ENCODE measurements around the gene SYNE2.

Gene SYNE2

GRCh38 chr14:64200170-64200569 is 347.4 kb downstream of the SYNE2 start:
- in situ Hi-C loops (cut with HindIII; ENCODE audit: low pct_ligation_motif_present, low sequenced_read_pairs): no loop called here
- Histone ChIP-seq H3K4me3 (ENCODE audit: low read depth, low read length) (no peak overlapping the region), H3K27ac (no peak overlapping the region), H3K27me3 (replicated peaks) (no peaks in the 10 kb centered on the region), H3K36me3 (replicated peaks) (no peaks in the 10 kb centered on the region)
- no peak for DNase-seq
- TF ChIP-seq, protein P1, sequence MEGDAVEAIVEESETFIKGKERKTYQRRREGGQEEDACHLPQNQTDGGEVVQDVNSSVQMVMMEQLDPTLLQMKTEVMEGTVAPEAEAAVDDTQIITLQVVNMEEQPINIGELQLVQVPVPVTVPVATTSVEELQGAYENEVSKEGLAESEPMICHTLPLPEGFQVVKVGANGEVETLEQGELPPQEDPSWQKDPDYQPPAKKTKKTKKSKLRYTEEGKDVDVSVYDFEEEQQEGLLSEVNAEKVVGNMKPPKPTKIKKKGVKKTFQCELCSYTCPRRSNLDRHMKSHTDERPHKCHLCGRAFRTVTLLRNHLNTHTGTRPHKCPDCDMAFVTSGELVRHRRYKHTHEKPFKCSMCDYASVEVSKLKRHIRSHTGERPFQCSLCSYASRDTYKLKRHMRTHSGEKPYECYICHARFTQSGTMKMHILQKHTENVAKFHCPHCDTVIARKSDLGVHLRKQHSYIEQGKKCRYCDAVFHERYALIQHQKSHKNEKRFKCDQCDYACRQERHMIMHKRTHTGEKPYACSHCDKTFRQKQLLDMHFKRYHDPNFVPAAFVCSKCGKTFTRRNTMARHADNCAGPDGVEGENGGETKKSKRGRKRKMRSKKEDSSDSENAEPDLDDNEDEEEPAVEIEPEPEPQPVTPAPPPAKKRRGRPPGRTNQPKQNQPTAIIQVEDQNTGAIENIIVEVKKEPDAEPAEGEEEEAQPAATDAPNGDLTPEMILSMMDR (IDR thresholded peaks at IDR 0.05; ENCODE audit: low read depth, low read length, missing control alignments): no peak

DNA sequence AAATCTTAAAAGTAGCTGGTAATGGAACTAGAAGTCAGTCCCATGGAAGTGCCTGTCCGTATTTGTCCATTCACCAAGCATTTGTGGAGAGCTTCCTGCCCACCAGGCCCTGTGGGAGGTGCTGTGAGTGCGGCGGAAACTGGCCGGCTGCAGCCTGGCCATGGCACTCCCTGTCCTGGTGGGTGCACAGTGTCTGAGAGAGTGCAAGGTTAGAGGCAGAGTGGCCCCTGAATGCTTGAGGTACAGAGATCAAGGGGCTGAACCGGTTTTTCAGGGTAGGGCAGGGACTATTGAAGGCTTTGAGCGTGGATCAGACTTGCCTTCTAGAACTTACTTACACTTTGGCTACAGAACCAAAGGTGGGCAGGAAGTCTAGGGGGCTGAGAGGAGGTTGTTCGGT is 348.5 kb downstream of the SYNE2 start:
- in situ Hi-C loops (cut with HindIII; ENCODE audit: low pct_ligation_motif_present, low sequenced_read_pairs): no loop called here
- H3K36me3 ChIP-seq (replicated peaks): no peaks in the 10 kb centered on the region

GRCh38 chr14:64201921-64202545 is 349.2 kb downstream of the SYNE2 start:
- DNase-seq: no peak
- Histone ChIP-seq H3K27ac (no peak overlapping the region), H3K4me3 (ENCODE audit: low read depth, low read length) (no peak overlapping the region), H3K27me3 (replicated peaks) (no peaks in the 10 kb centered on the region), H3K36me3 (replicated peaks) (no peaks in the 10 kb centered on the region)
- TF ChIP-seq, protein P1 (IDR thresholded peaks at IDR 0.05; ENCODE audit: low read depth, low read length, missing control alignments): no peak
- in situ Hi-C loops (cut with HindIII; ENCODE audit: low pct_ligation_motif_present, low sequenced_read_pairs): no loop called here

More for the DNA sequence above, 348.5 kb downstream of the SYNE2 start:
- no peak for DNase-seq
- TF ChIP-seq, protein P1 (IDR thresholded peaks at IDR 0.05; ENCODE audit: low read depth, low read length, missing control alignments): no peak
- no peaks in the 10 kb centered on the region for H3K27me3 ChIP-seq (replicated peaks)
- H3K27ac ChIP-seq: no peak overlapping the region
- H3K4me3 ChIP-seq (ENCODE audit: low read depth, low read length): no peak overlapping the region

GRCh38 chr14:64202716-64203115 is 349.9 kb downstream of the SYNE2 start:
- H3K27me3 ChIP-seq (replicated peaks): no peaks in the 10 kb centered on the region
- no peak for DNase-seq
- TF ChIP-seq, protein P1 (IDR thresholded peaks at IDR 0.05; ENCODE audit: low read depth, low read length, missing control alignments): no peak
- no peak overlapping the region for H3K27ac ChIP-seq
- in situ Hi-C loops (cut with HindIII; ENCODE audit: low pct_ligation_motif_present, low sequenced_read_pairs): no loop called here
- H3K4me3 ChIP-seq (ENCODE audit: low read depth, low read length): no peak overlapping the region
- H3K36me3 ChIP-seq (replicated peaks): no peaks in the 10 kb centered on the region

DNA sequence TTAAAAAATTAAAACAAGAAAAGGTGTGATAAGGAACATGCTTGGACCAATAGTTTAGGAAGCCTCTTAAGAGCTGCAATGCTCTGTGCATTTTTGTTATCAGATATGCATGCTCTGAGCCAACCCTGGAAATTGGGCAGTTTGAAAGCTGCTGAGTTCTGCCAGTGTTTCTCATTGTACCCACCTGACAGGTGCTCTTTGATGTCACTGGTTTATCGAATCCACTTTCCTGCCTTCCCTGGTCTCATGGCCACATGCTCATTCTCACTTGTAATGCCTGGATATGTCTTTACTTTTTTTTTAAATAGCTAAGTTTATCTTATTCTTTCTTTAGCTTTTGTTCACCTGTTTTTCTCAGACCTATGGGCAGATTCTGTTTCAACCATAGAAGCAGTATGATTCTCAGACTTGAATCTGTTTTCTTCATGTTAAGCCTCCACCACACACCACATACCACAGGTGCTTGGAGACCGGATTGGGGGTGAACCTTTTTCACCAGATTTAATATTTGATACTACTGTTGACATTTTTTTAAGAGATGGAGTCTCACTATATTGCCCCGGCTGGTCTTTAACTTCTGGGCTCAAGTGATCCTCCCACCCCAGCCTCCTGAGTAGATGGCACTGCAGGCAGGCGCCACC is 350.7 kb downstream of the SYNE2 start:
- DNase-seq: no peak
- Histone ChIP-seq H3K4me3 (ENCODE audit: low read depth, low read length) (no peak overlapping the region), H3K27me3 (replicated peaks) (no peaks in the 10 kb centered on the region), H3K27ac (no peak overlapping the region), H3K36me3 (replicated peaks) (no peaks in the 10 kb centered on the region)
- in situ Hi-C loops (cut with HindIII; ENCODE audit: low pct_ligation_motif_present, low sequenced_read_pairs): no loop called here
- TF ChIP-seq, protein P1 (IDR thresholded peaks at IDR 0.05; ENCODE audit: low read depth, low read length, missing control alignments): no peak
